Liver (tissue), 9 donors: ENCODE measurements around the gene ABCC1. TPM values are rescaled to one million over a fixed set of nuclear protein-coding genes. Genes with fewer than 3 reads are reported as not detected.

Experiments
- DNase-seq: peaks from one replicate; pipeline ENCODE4 v3.0.0-alpha.2; 2017; ENCODE audit warnings: low spot score
- H3K27ac ChIP-seq, 2 donors: one replicate each; pipeline ENCODE4 v1.7.0; 2013; ENCODE audit warnings: inconsistent platforms in 2 of 2, low read length in 2 of 2, control low read depth in 1 of 2, low read depth in 1 of 2, mild to moderate bottlenecking in 1 of 2
- H3K27me3 ChIP-seq, 4 donors: one replicate each; pipeline versions ENCODE4 v1.6.1 to v1.7.0; 2013; ENCODE audit warnings: low read length in 3 of 4, inconsistent platforms in 1 of 4, mild to moderate bottlenecking in 1 of 4, moderate library complexity in 1 of 4; ENCODE audit not compliant: control insufficient read depth in 4 of 4, insufficient read depth in 4 of 4
- H3K36me3 ChIP-seq, 4 donors: one replicate each; pipeline versions ENCODE4 v1.6.1 to v1.7.0; 2013; ENCODE audit warnings: low read length in 3 of 4, mild to moderate bottlenecking in 3 of 4, low read depth in 1 of 4, moderate library complexity in 1 of 4; ENCODE audit not compliant: control insufficient read depth in 4 of 4, insufficient read depth in 3 of 4
- H3K4me1 ChIP-seq, 4 donors: one replicate each; pipeline versions ENCODE4 v1.6.1 to v1.7.0; 2013; ENCODE audit warnings: low read length in 3 of 4, mild to moderate bottlenecking in 3 of 4, moderate library complexity in 1 of 4; ENCODE audit not compliant: control insufficient read depth in 4 of 4, insufficient read depth in 4 of 4
- H3K4me3 ChIP-seq, 3 donors: one replicate each; pipeline versions ENCODE4 v1.6.1 to v1.7.0; 2013; ENCODE audit warnings: low read length in 3 of 3, control low read depth in 1 of 3, low read depth in 1 of 3, mild to moderate bottlenecking in 1 of 3
- H3K9ac ChIP-seq, 2 donors: one replicate each; pipeline ENCODE4 v1.7.0; 2013; ENCODE audit warnings: low read length in 2 of 2, mild to moderate bottlenecking in 2 of 2, moderate library complexity in 2 of 2, control low read depth in 1 of 2, low read depth in 1 of 2
- H3K9me3 ChIP-seq, 4 donors: one replicate each; pipeline versions ENCODE4 v1.6.1 to v1.7.0; 2013; ENCODE audit warnings: low read length in 3 of 4; ENCODE audit not compliant: control insufficient read depth in 4 of 4
- EGR1 ChIP-seq, 2 donors: IDR thresholded peaks; 2 replicates each; pipeline ENCODE4 v1.6.1; 2016 to 2018; ENCODE audit warnings: antibody characterized with exemption in 2 of 2, low read depth in 2 of 2
- FOXA1 ChIP-seq: IDR thresholded peaks from 2 replicates; pipeline ENCODE4 v1.6.1; 2016; ENCODE audit warnings: antibody characterized with exemption
- FOXA2 ChIP-seq: IDR thresholded peaks from 2 replicates; pipeline ENCODE4 v1.6.1; 2016; ENCODE audit warnings: antibody characterized with exemption
- GABPA ChIP-seq, 2 donors: IDR thresholded peaks in 1 of 2; conservative IDR thresholded peaks in 1 of 2; 2 replicates each; pipeline ENCODE4 v1.6.1; 2016; ENCODE audit warnings: antibody characterized with exemption in 2 of 2, mild to moderate bottlenecking in 1 of 2, moderate library complexity in 1 of 2
- HNF4A ChIP-seq, 2 donors: conservative IDR thresholded peaks; 2 replicates each; pipeline ENCODE4 v1.6.1; 2016; ENCODE audit warnings: antibody characterized with exemption in 2 of 2, mild to moderate bottlenecking in 2 of 2
- HNF4G ChIP-seq: IDR thresholded peaks from 2 replicates; pipeline ENCODE4 v1.6.1; 2016; ENCODE audit warnings: antibody characterized with exemption
- JUND ChIP-seq, 2 donors: IDR thresholded peaks; 2 replicates each; pipeline ENCODE4 v1.6.1; 2016; ENCODE audit warnings: antibody characterized with exemption in 2 of 2
- NR2F2 ChIP-seq: IDR thresholded peaks from 2 replicates; pipeline ENCODE4 v1.6.1; 2016; ENCODE audit warnings: antibody characterized with exemption
- RAD21 ChIP-seq, 2 donors: IDR thresholded peaks; 2 replicates each; pipeline ENCODE4 v1.6.1; 2016; ENCODE audit warnings: antibody characterized with exemption in 2 of 2, mild to moderate bottlenecking in 2 of 2
- REST ChIP-seq: IDR thresholded peaks from 2 replicates; pipeline ENCODE4 v1.6.1; 2016; ENCODE audit warnings: antibody characterized with exemption, mild to moderate bottlenecking
- RXRA ChIP-seq, 2 donors: IDR thresholded peaks; 2 replicates each; pipeline ENCODE4 v1.6.1; 2017 to 2018; ENCODE audit warnings: antibody characterized with exemption in 2 of 2, mild to moderate bottlenecking in 1 of 2
- SP1 ChIP-seq: IDR thresholded peaks from 2 replicates; pipeline ENCODE4 v1.6.1; 2018; ENCODE audit warnings: antibody characterized with exemption, mild to moderate bottlenecking
- TAF1 ChIP-seq: conservative IDR thresholded peaks from 2 replicates; pipeline ENCODE4 v1.6.1; 2016; ENCODE audit warnings: antibody characterized with exemption, mild to moderate bottlenecking
- YY1 ChIP-seq: IDR thresholded peaks from 2 replicates; pipeline ENCODE4 v1.6.1; 2016; ENCODE audit warnings: antibody characterized with exemption, mild to moderate bottlenecking
- WGBS: extraction: QIAGEN DNeasy Blood & Tissue Kit; methylation state at CpG from one replicate; pipeline ENCODE4 v1.1.7; 2013; 5-methylcytosine and 5-hydroxymethylcytosine counted together
- polyA plus RNA-seq, 2 donors: library from polyadenylated mRNA; stranded (reverse) in 1 of 2; unstranded in 1 of 2; fragments of 200-250 nt in 1 of 2; fragments of >200 nt in 1 of 2; fragmentation: Nextera tagmentation in 1 of 2; extraction: Ambion mirVana in 1 of 2; gene quantifications; one replicate each; pipeline versions ENCODE4 v1.2.1 to v1.2.3, GENCODE V29; 2013 to 2015
- total RNA-seq, 2 donors: library from RNA; depleted of rRNA; stranded (reverse); fragments of >200 nt; gene quantifications; one replicate each; pipeline ENCODE4 v1.2.3, GENCODE V29; 2014
- TF ChIP-seq, protein P1 (sequence below): IDR thresholded peaks from 2 replicates; pipeline ENCODE4 v1.6.1; 2016; ENCODE audit warnings: antibody characterized with exemption
- TF ChIP-seq, protein P2 (sequence below): IDR thresholded peaks from 2 replicates; pipeline ENCODE4 v1.6.1; 2016; ENCODE audit warnings: antibody characterized with exemption
- TF ChIP-seq, protein P3 (sequence below): fragments of 150-350 bp; IDR thresholded peaks from 2 replicates; pipeline ENCODE4 v1.5.1; 2017; ENCODE audit warnings: improper control_type of control experiment, low read depth, low read length; ENCODE audit not compliant: missing input control
- TF ChIP-seq, protein P4 (sequence below): IDR thresholded peaks from 2 replicates; pipeline ENCODE4 v1.6.1; 2016; ENCODE audit warnings: antibody characterized with exemption
- donor health status: healthy.
- donor health status: healthy.
- donor health status: healthy.
- donor health status: healthy.
- donor health status: healthy.

The ABCC1 gene
- total and polyA plus RNA-seq, 4 donors, result 0.85 to 7.7 (median 4.2) TPM

- TF ChIP-seq REST, result no peak
Measured at GRCh38 chr16:16059160-16059559, 109.7 kb downstream of the ABCC1 start (continued).

DNA sequence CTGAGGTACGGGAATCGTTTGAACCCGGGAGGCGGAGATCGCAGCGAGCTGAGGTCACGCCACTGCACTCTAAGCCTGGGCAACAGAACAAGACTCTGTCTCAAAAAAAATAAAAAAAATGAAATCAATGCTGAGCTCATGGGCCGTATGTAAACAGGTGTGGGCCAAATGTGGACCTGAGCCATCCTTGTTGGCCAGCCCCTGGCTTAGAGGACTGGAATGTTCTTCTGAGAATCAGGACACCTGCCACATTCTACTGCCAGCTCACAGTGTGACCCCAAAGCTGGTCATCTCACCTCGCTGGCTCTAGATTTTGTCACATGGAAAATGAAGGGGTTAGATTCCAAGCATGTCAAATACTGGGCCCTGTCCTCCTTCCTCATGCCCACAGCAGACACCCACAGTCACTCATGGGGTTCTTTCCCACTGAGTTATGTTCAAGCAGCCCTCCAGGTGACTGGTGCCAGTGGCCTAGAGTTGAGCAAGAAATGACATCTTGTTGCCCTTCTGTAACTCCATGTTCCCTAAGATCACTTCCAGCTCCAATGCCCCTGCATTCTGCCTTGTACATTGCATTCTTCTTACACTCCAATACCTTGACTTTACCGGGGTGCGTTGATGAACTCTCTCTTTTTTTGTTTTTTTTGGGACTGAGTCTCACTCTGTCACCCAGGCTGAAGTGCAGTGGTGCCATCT, 110.6 kb downstream of the ABCC1 start:
- Histone ChIP-seq H3K36me3 (peaks cover 0 to 3% (median 1%) of the 10 kb centered on the region in 4 donors), H3K27me3 (no peaks in the 10 kb centered on the region), H3K4me1 (no peaks in the 10 kb centered on the region), H3K4me3 (no peak overlapping the region), H3K9me3 (no peaks in the 10 kb centered on the region), H3K9ac (no peak overlapping the region), H3K27ac (no peak overlapping the region)
- WGBS, result 88% methylated on average over 11 of the region's 11 CpGs
- TF ChIP-seq HNF4G (no peak), EGR1 (IDR thresholded peaks at IDR 0.05; ENCODE audit: low read depth in 2 of 2) (no peak), GABPA (IDR thresholded peaks at IDR 0.05 in 1 of 2, conservative IDR thresholded peaks at IDR 0.05 in 1 of 2) (no peak), REST (no peak), HNF4A (conservative IDR thresholded peaks at IDR 0.05) (no peak), SP1 (no peak), TAF1 (no peak), FOXA1 (no peak), NR2F2 (no peak), YY1 (no peak), JUND (IDR thresholded peaks at IDR 0.05) (no peak), FOXA2 (no peak), RAD21 (IDR thresholded peaks at IDR 0.05) (no peak), RXRA (IDR thresholded peaks at IDR 0.05) (no peak)
- TF ChIP-seq, protein P1, sequence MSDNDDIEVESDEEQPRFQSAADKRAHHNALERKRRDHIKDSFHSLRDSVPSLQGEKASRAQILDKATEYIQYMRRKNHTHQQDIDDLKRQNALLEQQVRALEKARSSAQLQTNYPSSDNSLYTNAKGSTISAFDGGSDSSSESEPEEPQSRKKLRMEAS, result no peak
- TF ChIP-seq, protein P2, sequence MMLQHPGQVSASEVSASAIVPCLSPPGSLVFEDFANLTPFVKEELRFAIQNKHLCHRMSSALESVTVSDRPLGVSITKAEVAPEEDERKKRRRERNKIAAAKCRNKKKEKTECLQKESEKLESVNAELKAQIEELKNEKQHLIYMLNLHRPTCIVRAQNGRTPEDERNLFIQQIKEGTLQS, result no peak
- TF ChIP-seq, protein P3, sequence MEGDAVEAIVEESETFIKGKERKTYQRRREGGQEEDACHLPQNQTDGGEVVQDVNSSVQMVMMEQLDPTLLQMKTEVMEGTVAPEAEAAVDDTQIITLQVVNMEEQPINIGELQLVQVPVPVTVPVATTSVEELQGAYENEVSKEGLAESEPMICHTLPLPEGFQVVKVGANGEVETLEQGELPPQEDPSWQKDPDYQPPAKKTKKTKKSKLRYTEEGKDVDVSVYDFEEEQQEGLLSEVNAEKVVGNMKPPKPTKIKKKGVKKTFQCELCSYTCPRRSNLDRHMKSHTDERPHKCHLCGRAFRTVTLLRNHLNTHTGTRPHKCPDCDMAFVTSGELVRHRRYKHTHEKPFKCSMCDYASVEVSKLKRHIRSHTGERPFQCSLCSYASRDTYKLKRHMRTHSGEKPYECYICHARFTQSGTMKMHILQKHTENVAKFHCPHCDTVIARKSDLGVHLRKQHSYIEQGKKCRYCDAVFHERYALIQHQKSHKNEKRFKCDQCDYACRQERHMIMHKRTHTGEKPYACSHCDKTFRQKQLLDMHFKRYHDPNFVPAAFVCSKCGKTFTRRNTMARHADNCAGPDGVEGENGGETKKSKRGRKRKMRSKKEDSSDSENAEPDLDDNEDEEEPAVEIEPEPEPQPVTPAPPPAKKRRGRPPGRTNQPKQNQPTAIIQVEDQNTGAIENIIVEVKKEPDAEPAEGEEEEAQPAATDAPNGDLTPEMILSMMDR, result no peak
- TF ChIP-seq, protein P4, sequence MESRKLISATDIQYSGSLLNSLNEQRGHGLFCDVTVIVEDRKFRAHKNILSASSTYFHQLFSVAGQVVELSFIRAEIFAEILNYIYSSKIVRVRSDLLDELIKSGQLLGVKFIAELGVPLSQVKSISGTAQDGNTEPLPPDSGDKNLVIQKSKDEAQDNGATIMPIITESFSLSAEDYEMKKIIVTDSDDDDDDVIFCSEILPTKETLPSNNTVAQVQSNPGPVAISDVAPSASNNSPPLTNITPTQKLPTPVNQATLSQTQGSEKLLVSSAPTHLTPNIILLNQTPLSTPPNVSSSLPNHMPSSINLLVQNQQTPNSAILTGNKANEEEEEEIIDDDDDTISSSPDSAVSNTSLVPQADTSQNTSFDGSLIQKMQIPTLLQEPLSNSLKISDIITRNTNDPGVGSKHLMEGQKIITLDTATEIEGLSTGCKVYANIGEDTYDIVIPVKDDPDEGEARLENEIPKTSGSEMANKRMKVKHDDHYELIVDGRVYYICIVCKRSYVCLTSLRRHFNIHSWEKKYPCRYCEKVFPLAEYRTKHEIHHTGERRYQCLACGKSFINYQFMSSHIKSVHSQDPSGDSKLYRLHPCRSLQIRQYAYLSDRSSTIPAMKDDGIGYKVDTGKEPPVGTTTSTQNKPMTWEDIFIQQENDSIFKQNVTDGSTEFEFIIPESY, result no peak
- DNase-seq, result no peak
